Nephron progenitor cell (in vitro differentiated cells): ENCODE measurements around the gene ATP8B1.
"Not testable (repeated sequence)": the region's sequence is repeated elsewhere in the genome, so short reads cannot be mapped to it uniquely, and the experiment has no call there.

Experiments used
- DNase-seq: peaks from one replicate; pipeline ENCODE4 v3.0.0; 2021
- H3K27ac Mint-ChIP-seq: 2 replicates; pipeline ENCODE4 v1.8.0; 2021; ENCODE audit warnings: mild to moderate bottlenecking, moderate library complexity, mixed read lengths
- H3K27me3 Mint-ChIP-seq: 2 replicates; pipeline ENCODE4 v1.8.0; 2021; ENCODE audit warnings: mild to moderate bottlenecking, low read depth, mixed read lengths; ENCODE audit not compliant: poor library complexity
- H3K36me3 Mint-ChIP-seq: 2 replicates; pipeline ENCODE4 v1.8.0; 2021; ENCODE audit warnings: low read depth, mixed read lengths
- H3K4me1 Mint-ChIP-seq: 2 replicates; pipeline ENCODE4 v1.8.0; 2021; ENCODE audit warnings: mixed read lengths
- H3K4me3 Mint-ChIP-seq: 2 replicates; pipeline ENCODE4 v1.8.0; 2021; ENCODE audit warnings: mild to moderate bottlenecking, moderate library complexity, mixed read lengths
- H3K9me3 Mint-ChIP-seq: 2 replicates; pipeline ENCODE4 v1.8.0; 2021; ENCODE audit warnings: mild to moderate bottlenecking, moderate library complexity, mixed read lengths
- CTCF ChIP-seq: fragments of 200-600 bp; sonication (generic); IDR thresholded peaks from 2 replicates; pipeline ENCODE4 v1.5.0; 2021; ENCODE audit warnings: antibody characterized with exemption

The ATP8B1 gene

GRCh38 chr18:57744211-57744694, 58.9 kb downstream of the ATP8B1 start:
- Mint-ChIP-seq H3K4me1 (peaks cover 14% of the 10 kb centered on the region), H3K4me3 (no peak overlapping the region), H3K36me3 (peaks cover 3% of the 10 kb centered on the region), H3K9me3 (no peaks in the 10 kb centered on the region), H3K27me3 (no peaks in the 10 kb centered on the region), H3K27ac (no peak overlapping the region)
- no peak for DNase-seq
- no peak for TF ChIP-seq CTCF

GRCh38 chr18:57743008-57743407, 60.1 kb downstream of the ATP8B1 start:
- no peak for TF ChIP-seq CTCF
- peaks cover 10% of the 10 kb centered on the region for H3K4me1 Mint-ChIP-seq
- no peaks in the 10 kb centered on the region for H3K27me3 Mint-ChIP-seq
- peaks cover 4% of the 10 kb centered on the region for H3K36me3 Mint-ChIP-seq
- peak overlapping the region; percentile 54 for H3K27ac Mint-ChIP-seq
- no peak overlapping the region for H3K4me3 Mint-ChIP-seq
- H3K9me3 Mint-ChIP-seq, result no peaks in the 10 kb centered on the region
- DNase-seq, result no peak

- peaks cover 10% of the 10 kb centered on the region for H3K4me1 Mint-ChIP-seq
- no peak for TF ChIP-seq CTCF
- DNase-seq, result no peak
- no peak overlapping the region for H3K4me3 Mint-ChIP-seq
- H3K9me3 Mint-ChIP-seq, result no peaks in the 10 kb centered on the region
- peaks cover 4% of the 10 kb centered on the region for H3K36me3 Mint-ChIP-seq
- H3K27me3 Mint-ChIP-seq, result no peaks in the 10 kb centered on the region
- H3K27ac Mint-ChIP-seq, result no peak overlapping the region
Measured at GRCh38 chr18:57741273-57741672, 61.8 kb downstream of the ATP8B1 start.

GRCh38 chr18:57738078-57738477, 65.0 kb downstream of the ATP8B1 start:
- H3K4me3 Mint-ChIP-seq, result no peak overlapping the region
- H3K36me3 Mint-ChIP-seq, result peaks cover 14% of the 10 kb centered on the region
- H3K27ac Mint-ChIP-seq, result no peak overlapping the region
- no peak for TF ChIP-seq CTCF
- peaks cover 3% of the 10 kb centered on the region for H3K4me1 Mint-ChIP-seq
- H3K27me3 Mint-ChIP-seq, result peaks cover 4% of the 10 kb centered on the region
- no peak for DNase-seq
- H3K9me3 Mint-ChIP-seq, result no peaks in the 10 kb centered on the region

GRCh38 chr18:57737400-57738060, 65.6 kb downstream of the ATP8B1 start:
- Mint-ChIP-seq H3K27me3 (peaks cover 4% of the 10 kb centered on the region), H3K9me3 (no peaks in the 10 kb centered on the region), H3K36me3 (peaks cover 14% of the 10 kb centered on the region), H3K4me1 (peaks cover 5% of the 10 kb centered on the region), H3K4me3 (no peak overlapping the region), H3K27ac (peak overlapping the region; percentile 74)
- no peak for DNase-seq
- no peak for TF ChIP-seq CTCF

GRCh38 chr18:57735042-57735441, 68.1 kb downstream of the ATP8B1 start:
- DNase-seq, H3K27me3 Mint-ChIP-seq, H3K4me3 Mint-ChIP-seq, H3K9me3 Mint-ChIP-seq, H3K4me1 Mint-ChIP-seq: not testable (repeated sequence)
- peak overlapping the region; percentile 63 for H3K27ac Mint-ChIP-seq
- H3K36me3 Mint-ChIP-seq, result peaks cover 14% of the 10 kb centered on the region
